Measurements from ENCODE around the gene DDX56. TPM values are rescaled to one million over a fixed set of nuclear protein-coding genes. Genes with fewer than 3 reads are reported as not detected.

Gene DDX56
- total RNA-seq, 1 experiment from 2014 or later = 120 TPM

- Histone ChIP-seq H3K56ac (ENCODE audit: insufficient read length, low read depth, low read length) (no peak overlapping the region), H3K27ac (ENCODE audit: insufficient read length, low read depth, low read length) (no peak overlapping the region), H3K9me3 (ENCODE audit: control insufficient read depth, low read depth, low read length) (no peaks in the 10 kb centered on the region), H3K79me2 (ENCODE audit: insufficient read depth, low read length) (no peaks in the 10 kb centered on the region), H4K8ac (replicated peaks; ENCODE audit: insufficient read length, low read depth, low read length) (no peak overlapping the region), H2BK5ac (ENCODE audit: insufficient read length, low read length) (no peak overlapping the region), H2BK120ac (ENCODE audit: low read depth, low read length, poor library complexity, severe bottlenecking) (no peak overlapping the region), H3K4me1 (ENCODE audit: insufficient read depth, low read length) (no peaks in the 10 kb centered on the region), H2AK5ac (ENCODE audit: insufficient read length, low read length) (no peak overlapping the region), H4K91ac (ENCODE audit: insufficient read length, low read depth, low read length) (no peak overlapping the region), H3K14ac (ENCODE audit: insufficient read depth, low read length) (no peak overlapping the region), H3K79me1 (ENCODE audit: insufficient read depth, low read depth, low read length, poor library complexity, severe bottlenecking) (no peaks in the 10 kb centered on the region), H2AFZ (ENCODE audit: low read length) (no peak overlapping the region), H3T11ph (ENCODE audit: low read length) (no peak overlapping the region), H2BK20ac (ENCODE audit: low read depth, low read length, poor library complexity, severe bottlenecking) (no peak overlapping the region), H3K4me2 (ENCODE audit: insufficient read depth, insufficient read length, low read length) (no peak overlapping the region), H2BK15ac (ENCODE audit: low read depth, low read length) (no peak overlapping the region), H2BK12ac (ENCODE audit: insufficient read length, low read depth, low read length) (no peak overlapping the region), H4K20me1 (ENCODE audit: control insufficient read depth, insufficient read depth, insufficient read length) (no peaks in the 10 kb centered on the region), H3K23ac (ENCODE audit: insufficient read length, low read depth, low read length) (no peak overlapping the region), H3K18ac (ENCODE audit: insufficient read length, low read depth, low read length) (no peak overlapping the region), H3K27me3 (ENCODE audit: insufficient read depth, low read length) (no peaks in the 10 kb centered on the region), H3K9ac (ENCODE audit: extremely low read depth, insufficient read length, low read length) (no peak overlapping the region), H4K5ac (ENCODE audit: insufficient read length, low read depth, low read length) (no peak overlapping the region), H3K23me2 (ENCODE audit: insufficient read length, low read depth, low read length, poor library complexity, severe bottlenecking) (no peaks in the 10 kb centered on the region), H3K4ac (ENCODE audit: low read depth, low read length) (no peak overlapping the region)
- H3K4me1 Mint-ChIP-seq = peaks cover 0 to 4% of the 10 kb centered on the region in 2 experiments; a peak in 1 of 4 replicates
- no peaks in the 10 kb centered on the region for H3K9me3 Mint-ChIP-seq
- H3K36me3 Mint-ChIP-seq (ENCODE audit: insufficient read depth in 1 of 3, low read depth in 3 of 3) = no peaks in the 10 kb centered on the region; a peak in 1 of 7 replicates
- H3K27me3 Mint-ChIP-seq (ENCODE audit: low read depth) = peaks cover 2% of the 10 kb centered on the region; the same call in 1 of the 2 replicates
- H3K27ac Mint-ChIP-seq = no peak overlapping the region; a peak in 1 of 7 replicates
- no peak for DNase-seq
- WGBS (ENCODE audit: extremely low coverage, insufficient read length, low lambda C conversion rate) = no CpG with 5 or more reads among the region's 10 CpGs
- no peak overlapping the region for H3K4me3 Mint-ChIP-seq
- TF ChIP-seq CTCF (conservative IDR thresholded peaks at IDR 0.05) = no peak
Measured at GRCh38 chr7:44536090-44536489, 37.6 kb downstream of the DDX56 start.
